Stimulated activated naive CD8-positive, alpha-beta T cell treated with anti-CD3 and anti-CD28 coated beads, Interleukin-15, amount 100 ng/mL, for 72 hours (primary cell): Measurements from ENCODE around the gene SUMF2.
A peak's percentile ranks its signal among the peaks of the same experiment; 100 is the strongest.

Source experiments
- ATAC-seq: fragments of 150-1000 bp; cut with Tn5 transposase; 2 replicates; pipeline ENCODE4 v1.10.0; 2021; ENCODE audit warnings: mild to moderate bottlenecking, moderate library complexity
- DNase-seq, 2 donors: peaks; one replicate each; pipeline ENCODE4 v3.0.0; 2021 to 2022
- H3K27ac Mint-ChIP-seq, 2 donors: one replicate each; pipeline ENCODE4 v1.8.0; 2022; ENCODE audit warnings: mild to moderate bottlenecking in 2 of 2, mixed read lengths in 2 of 2, moderate library complexity in 2 of 2
- H3K27me3 Mint-ChIP-seq: one replicate; pipeline ENCODE4 v1.8.0; 2022; ENCODE audit warnings: mixed read lengths
- H3K4me1 Mint-ChIP-seq: one replicate; pipeline ENCODE4 v1.8.0; 2022; ENCODE audit warnings: mild to moderate bottlenecking, mixed read lengths
- H3K4me3 Mint-ChIP-seq, 2 donors: one replicate each; pipeline ENCODE4 v1.8.0; 2022; ENCODE audit warnings: mild to moderate bottlenecking in 2 of 2, mixed read lengths in 2 of 2, moderate library complexity in 1 of 2
- H3K9me3 Mint-ChIP-seq, 2 donors: one replicate each; pipeline ENCODE4 v1.8.0; 2022; ENCODE audit warnings: mixed read lengths in 2 of 2

Gene SUMF2

DNA sequence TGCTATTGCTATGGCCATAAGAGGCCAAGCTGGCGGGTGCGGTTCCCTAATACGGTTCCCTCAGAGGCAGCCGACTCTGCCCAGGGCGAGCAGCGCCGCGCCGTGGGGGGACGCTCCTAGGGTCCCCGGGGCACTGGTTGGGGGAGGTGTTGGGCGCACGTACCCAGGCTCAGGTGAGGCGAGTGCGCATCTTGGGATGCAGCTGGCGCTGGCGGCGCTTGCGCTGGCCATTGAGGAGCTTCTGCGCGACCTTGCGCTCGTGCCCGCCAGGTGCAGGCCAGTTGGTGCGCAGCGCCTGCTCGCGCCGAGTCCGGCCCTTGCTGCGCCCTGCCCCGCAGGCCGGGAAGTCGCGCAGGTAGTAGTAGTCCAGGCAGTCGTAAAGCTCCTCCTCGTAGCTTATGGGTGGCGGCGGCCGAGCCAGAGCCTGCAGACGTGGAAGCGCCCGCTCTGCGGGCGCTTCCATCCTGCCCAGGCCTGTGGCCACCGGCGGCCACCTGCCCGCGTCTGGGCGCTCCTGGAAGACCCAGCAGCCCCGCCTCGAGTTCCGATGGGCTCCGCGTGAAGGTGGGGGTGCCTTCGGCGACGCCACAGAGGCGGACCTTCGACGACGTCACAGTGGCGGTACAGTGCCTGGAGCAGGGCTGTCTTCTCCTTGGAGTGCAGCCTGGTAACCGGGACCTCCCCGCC lies 51.9 kb downstream of the SUMF2 start, which contains the start of gene NUPR2:
Gene NUPR2 (minus strand): TSS at position 566 of the 687 bp plus-strand sequence. CDS start 103 bp downstream, at position 463.
- Mint-ChIP-seq H3K4me3 (peak within 1 kb of the TSS; percentile 37 to 66), H3K27me3 (peaks cover 30% of the 10 kb centered on the region), H3K9me3 (no peaks in the 10 kb centered on the region), H3K4me1 (peaks cover 4% of the 10 kb centered on the region), H3K27ac (no peak within 1 kb of the TSS)
- DNase-seq (no peak), ATAC-seq (peak; percentile 49)

GRCh38 chr7:56121440-56121839 lies 57.4 kb downstream of the SUMF2 start:
- no peak overlapping the region for H3K4me3 Mint-ChIP-seq
- H3K9me3 Mint-ChIP-seq = no peaks in the 10 kb centered on the region
- DNase-seq (no peak), ATAC-seq (no peak)
- no peak overlapping the region for H3K27ac Mint-ChIP-seq
- H3K4me1 Mint-ChIP-seq = no peaks in the 10 kb centered on the region
- H3K27me3 Mint-ChIP-seq = peaks cover 18% of the 10 kb centered on the region

DNA sequence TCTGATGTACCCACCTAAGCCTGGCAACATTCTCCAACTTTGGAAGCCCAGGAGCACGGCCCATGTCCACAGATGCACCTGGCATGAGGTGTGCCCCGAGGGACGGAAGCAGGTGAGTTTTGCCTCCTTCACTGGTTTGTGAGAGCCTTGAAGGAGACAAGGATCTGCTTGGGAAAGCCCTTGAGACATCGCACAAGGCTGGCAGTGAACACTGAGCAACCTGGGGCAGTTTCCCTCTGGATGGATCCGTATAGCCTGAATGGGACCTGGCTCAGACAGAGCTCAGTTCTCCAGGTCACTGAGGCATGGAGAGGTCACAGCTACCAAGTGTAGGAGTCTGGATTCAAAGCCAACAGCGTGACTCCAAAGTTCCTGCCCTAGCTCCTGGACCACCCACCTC lies 60.9 kb downstream of the SUMF2 start:
- no peaks in the 10 kb centered on the region for H3K9me3 Mint-ChIP-seq
- no peak for ATAC-seq
- H3K27me3 Mint-ChIP-seq = no peaks in the 10 kb centered on the region

GRCh38 chr7:56125831-56126230 lies 61.7 kb downstream of the SUMF2 start:
- Mint-ChIP-seq H3K27me3 (no peaks in the 10 kb centered on the region), H3K4me3 (no peak overlapping the region), H3K4me1 (no peaks in the 10 kb centered on the region), H3K9me3 (no peaks in the 10 kb centered on the region), H3K27ac (no peak overlapping the region)
- no peak for DNase-seq
- no peak for ATAC-seq

More for the DNA sequence above, 60.9 kb downstream of the SUMF2 start:
- no peak for DNase-seq
- H3K27ac Mint-ChIP-seq = no peak overlapping the region
- no peak overlapping the region for H3K4me3 Mint-ChIP-seq
- H3K4me1 Mint-ChIP-seq = no peaks in the 10 kb centered on the region

DNA sequence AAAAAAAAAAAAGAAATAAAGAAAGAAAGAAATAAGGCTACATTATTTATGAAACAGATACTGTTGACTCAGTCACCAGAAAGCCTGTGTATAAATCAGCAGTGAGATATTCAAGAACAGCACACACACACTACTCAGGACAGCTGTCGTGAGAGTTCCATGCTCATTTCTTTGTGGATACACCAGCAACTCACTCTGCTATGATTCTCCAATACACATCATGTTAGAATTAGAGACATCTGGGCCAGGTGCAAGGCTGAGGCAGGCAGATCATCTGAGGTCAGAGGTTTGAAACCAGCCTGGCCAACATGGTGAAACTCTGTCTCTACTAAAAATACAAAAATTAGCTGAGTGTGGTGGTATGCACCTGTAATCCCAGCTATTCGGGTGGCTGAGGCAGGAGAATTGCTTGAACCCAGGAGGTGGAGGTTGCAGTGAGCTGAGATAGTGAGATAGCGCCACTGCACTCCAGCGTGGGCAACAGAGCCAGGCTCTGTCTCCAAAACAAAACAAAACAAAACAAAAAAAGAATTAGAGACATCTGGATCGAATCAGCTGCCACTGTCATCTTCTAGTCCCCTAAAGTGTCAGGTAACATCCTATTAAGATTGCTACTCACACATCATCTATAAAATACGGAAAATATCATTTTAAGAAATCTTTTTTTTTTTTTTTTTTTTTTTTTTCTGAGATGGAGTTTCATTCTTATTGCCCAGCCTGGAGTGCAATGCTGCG lies 63.3 kb downstream of the SUMF2 start:
- no peaks in the 10 kb centered on the region for H3K4me1 Mint-ChIP-seq
- DNase-seq = no peak
- H3K9me3 Mint-ChIP-seq = no peaks in the 10 kb centered on the region
- H3K4me3 Mint-ChIP-seq = no peak overlapping the region
- H3K27ac Mint-ChIP-seq = no peak overlapping the region
- ATAC-seq = no peak
- H3K27me3 Mint-ChIP-seq = no peaks in the 10 kb centered on the region
